HG02938 (cell line): Measurements from ENCODE around the gene TCF4.

Experiments
- ATAC-seq: cut with Tn5 transposase; IDR thresholded peaks from one replicate; pipeline ENCODE4 v1.9.1; 2021; ENCODE audit warnings: mild to moderate bottlenecking, moderate library complexity; ENCODE audit not compliant: unreplicated experiment

Gene TCF4

GRCh38 chr18:55307505-55307904 is 280.5 kb downstream of the TCF4 start:
- peak; percentile 50 for ATAC-seq

- ATAC-seq: no peak
These were observed 281.5 kb downstream of the TCF4 start for GRCh38 chr18:55306359-55307024.

DNA sequence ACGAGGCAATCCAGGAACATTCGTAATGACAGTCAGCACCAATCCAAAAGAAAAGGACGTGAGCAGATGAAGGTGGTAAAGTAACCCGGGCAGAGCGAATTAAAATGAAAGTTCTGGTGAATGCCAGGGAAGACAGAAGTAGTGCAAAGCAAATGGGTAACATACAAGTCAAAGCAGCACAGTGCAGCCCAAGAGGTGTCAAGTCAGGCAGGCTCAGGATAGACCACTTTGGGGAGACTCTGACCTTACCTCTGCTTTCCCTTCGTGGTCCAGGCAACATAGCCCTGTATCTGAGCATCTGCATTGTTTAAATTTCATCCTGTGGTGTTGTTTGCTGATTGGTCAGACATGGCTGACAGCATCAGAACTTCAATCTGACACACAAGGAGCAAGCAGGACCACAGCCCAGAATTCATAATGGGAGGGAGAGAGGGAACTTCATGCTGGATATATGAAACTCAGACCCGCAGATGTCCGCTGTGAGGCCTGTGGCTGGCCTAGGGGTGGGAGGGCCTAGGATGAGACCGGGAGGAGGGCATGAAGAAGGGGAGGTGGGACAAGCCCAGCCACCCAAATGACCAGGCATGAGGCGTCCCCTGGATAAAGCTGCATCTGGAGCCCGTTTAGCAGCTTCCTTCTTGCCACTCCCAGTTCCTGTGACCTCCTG is 285.7 kb downstream of the TCF4 start:
- no peak for ATAC-seq

DNA sequence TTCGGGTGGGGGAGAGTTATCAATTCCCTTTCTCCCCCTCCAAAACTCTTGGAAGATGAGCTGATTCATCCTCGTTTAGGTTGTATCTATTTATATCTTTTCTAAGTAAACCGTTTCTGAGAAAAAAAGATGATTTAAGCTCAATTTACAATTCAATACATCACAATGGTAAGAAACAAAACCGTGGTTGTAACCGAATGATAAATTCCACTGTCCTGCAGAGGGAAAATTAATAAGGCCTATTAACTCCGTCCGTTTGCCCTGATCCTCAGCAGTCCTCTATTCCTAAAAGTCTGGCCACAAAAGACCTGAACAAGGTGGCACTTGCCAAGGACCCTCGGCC is 286.2 kb downstream of the TCF4 start:
- ATAC-seq: no peak

GRCh38 chr18:55300936-55301531 is 287.0 kb downstream of the TCF4 start:
- ATAC-seq: no peak

- ATAC-seq: no peak
These were observed 287.5 kb downstream of the TCF4 start for GRCh38 chr18:55300421-55300935.

DNA sequence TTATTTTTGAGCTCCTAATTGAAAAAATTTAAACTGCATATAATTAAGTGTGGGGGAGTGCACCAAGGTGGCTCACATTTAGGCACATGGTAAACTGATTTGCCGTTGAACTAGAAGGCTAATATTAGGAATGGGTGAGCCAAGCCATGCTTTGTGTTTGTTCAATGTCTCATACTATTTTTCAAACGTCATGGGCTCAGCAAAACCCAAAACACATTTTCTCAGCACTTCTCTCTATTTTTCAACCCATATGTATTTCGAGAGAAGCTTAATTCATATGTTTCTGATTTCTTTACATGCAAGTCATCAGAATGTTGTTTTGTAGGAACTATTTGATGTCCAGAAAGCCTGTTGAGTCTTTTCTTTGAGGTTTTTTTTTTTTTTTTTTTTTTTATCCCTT is 291.2 kb downstream of the TCF4 start:
- ATAC-seq: no peak

DNA sequence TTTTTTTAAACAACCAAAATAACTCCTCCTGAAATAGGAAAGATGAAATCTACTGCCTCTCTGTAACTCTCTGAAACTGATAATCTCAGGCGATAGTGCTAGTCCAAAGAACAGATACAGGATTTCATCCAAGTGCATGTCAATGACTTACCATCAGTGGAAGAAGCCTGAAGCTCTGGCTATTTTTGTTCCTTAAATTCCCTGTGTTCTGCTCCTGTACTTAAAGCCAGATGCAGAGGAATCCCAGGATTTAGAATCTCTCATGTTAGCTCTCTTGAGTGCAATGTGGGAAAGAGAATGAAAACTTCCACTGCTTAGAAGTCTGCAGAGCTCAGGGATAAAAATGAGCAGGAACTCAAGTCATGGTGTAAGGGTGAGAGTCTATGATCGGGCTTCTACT is 291.9 kb downstream of the TCF4 start:
- ATAC-seq: no peak

GRCh38 chr18:55290898-55291297 is 297.1 kb downstream of the TCF4 start:
- ATAC-seq: no peak

DNA sequence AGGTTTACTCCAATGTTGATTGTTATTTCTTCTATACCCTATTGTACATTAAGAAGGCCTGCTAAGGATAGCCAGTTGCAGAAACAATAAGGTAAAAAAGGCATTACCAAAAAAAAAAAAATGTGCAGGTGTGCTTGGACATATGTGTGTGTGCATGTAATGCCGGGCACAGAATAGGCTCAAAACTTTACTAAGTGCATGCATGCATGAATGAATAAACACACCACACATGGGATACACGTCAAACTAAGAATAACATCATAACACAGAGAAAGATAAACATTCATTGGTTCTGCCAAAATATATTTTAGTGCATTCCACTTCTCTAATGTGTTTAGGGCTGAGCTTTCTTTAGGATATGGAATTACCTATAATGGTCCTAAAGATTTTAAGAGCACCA is 298.2 kb downstream of the TCF4 start:
- no peak for ATAC-seq

DNA sequence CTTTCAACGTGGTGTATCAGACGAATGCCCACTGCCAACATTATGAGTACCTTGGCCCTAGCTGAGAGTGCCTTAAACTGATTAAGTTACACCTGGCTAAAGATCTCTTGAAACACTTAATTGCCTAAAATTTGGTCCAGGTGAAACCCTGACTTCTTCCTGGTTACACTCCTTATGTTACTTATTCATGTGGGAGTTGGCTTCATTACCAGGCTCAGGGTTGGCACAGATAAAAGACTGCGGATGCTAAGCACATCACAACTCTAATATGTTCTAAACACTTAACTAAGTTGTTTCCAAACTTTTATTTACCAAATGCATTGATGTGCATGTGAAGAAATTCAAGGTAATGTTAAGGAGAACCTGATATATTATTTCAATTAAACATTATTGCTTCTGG is 298.9 kb downstream of the TCF4 start:
- no peak for ATAC-seq

- ATAC-seq: no peak
These were observed 299.8 kb downstream of the TCF4 start for GRCh38 chr18:55287935-55288868.

GRCh38 chr18:55287149-55287806 is 300.7 kb downstream of the TCF4 start:
- no peak for ATAC-seq

DNA sequence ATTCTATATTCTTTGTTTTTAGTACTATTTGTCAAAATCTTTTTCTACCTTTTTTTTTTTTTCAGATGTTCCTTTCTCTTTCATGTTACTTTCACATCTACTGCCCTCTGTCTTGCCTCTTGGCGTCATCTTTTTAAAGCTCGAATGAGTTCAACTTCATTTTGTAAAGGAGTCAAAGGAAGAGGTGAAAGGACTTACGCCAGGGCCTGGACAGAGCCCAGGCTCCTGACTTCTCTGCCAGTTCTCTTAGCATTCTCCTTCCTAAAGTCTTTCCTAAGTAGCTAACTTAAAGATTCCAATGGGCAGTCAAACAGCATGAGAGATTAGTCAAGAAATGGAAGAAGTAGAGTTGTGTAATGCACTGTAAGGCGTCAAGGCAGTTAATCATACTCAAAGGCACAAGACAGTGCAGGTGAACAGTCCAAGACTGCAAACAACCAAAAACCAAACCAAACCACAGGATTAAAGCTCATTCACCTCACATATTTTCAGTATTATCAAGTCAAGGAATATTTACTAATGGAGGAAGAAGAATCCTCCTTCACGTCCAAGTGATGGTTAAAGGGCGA is 301.7 kb downstream of the TCF4 start:
- ATAC-seq: no peak

- no peak for ATAC-seq
These were observed 303.4 kb downstream of the TCF4 start for GRCh38 chr18:55284614-55285013.

DNA sequence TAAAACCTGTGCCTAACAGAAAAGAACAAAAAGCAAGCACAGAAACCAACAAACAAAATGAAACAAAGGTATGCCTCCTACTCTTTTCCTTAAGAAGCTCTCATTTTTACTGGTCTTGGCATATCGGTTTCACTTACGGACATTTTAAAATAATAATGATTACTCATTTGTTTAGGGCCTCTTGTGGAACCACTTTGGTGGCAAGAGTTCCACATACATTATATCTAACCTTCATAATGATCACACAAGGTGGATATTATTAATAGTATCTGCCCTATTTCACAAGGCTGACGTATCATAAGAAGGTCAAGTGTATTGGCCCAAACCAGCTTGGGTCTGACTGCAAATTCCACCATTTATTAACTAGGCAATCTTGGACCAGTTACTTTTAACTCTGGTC is 304.7 kb downstream of the TCF4 start:
- ATAC-seq: peak; percentile 61

DNA sequence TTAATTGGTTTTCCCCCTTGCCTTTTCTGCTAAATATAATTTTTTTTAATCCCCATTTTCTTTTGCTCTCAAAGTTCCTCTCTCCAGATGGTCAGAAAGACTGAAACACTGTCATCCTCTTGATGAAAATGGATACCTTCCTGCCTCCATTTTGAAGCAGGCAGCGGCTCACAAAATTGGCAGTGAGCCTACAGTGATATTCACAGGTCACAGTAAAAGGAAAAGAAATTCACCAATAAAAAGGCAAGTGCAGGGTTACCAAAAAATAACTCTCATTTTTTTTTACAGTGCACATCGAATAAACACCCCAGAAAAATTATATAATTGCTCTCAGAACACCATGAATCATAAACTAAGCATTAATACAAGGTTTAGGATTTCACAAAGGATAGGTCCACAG is 307.5 kb downstream of the TCF4 start:
- no peak for ATAC-seq

GRCh38 chr18:55275039-55275901 is 312.7 kb downstream of the TCF4 start:
- ATAC-seq: no peak

DNA sequence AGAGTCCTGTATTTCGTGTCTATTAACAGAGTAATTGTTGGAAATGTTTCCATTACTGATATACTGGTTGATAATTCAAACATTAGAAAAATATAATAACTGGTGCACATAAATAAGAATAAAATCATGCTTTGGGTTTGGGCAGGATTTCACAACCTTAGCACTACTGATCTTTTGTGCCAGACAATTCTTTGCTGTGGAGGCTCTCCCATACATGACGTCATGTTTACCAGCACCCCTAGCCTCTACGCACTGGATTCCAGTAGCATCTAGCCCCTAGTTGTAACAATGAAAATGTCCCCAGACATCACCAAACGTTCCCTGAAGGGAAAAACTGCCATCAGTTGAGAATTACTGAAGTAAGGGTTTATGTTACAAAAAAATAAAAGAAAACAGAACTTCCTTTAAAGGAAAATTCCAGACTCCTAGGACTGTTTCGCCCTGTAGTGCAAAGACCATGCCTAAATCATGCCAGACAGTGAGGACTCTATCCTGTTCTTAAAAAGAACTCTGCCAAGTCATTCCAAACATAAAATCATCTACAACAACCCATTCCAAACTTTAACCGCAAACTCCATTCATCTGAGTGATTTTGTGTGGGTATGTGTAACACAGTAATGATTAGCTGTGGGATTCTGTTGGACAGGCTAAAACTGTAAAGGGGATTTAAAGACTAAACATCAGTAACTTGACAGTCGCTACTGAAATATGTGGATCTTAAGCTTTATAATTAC is 315.3 kb downstream of the TCF4 start:
- ATAC-seq: no peak
